Measurements from ENCODE around the gene ADGRD1.

DNA sequence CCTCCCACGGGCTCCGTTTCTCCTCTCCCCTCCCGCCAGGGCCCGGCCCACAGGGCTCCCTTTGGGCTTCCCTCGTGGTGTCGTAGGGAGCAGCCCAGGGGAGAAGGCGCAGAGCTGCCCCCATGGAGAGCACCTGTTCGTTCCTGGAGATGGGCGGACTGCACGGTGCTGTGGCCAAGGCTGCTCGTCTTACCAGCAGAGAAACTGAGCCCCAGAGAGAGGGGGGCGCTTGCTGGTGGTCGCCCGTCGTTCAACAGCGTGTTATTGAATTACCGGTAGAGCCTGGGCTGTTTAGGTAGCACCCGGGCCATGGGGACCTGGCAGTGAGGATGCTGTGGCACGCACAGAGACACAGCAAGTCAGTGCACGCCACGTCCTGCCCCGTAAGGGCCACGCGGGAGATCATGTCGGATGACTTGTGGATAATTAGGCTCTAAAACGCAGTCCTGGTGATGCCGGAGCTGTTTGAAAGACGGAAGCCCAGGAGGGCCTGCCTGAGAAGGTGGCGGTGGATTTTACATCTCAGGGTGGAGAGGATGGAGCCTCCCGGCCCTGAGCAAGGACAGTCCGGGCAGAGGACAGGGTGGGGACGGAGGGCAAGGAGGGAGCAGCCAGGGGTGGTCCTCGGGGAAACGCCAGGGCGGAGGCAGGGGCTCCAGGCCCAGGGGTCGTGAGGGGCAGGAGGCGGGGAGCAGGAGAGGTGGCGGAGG is 134.4 kb downstream of the ADGRD1 start:
- TF ChIP-seq ARNTL (CRISPR knock-in tag; IDR thresholded peaks at IDR 0.05; ENCODE audit: borderline replicate concordance, low read depth) (no peak), TCF4 (CRISPR knock-in tag; IDR thresholded peaks at IDR 0.05; ENCODE audit: borderline replicate concordance) (no peak), BACH2 (CRISPR knock-in tag; IDR thresholded peaks at IDR 0.05; ENCODE audit: borderline replicate concordance) (no peak), RARB (CRISPR knock-in tag; IDR thresholded peaks at IDR 0.05) (no peak), CREB5 (CRISPR knock-in tag; IDR thresholded peaks at IDR 0.05; ENCODE audit: low read depth) (no peak), PPARA (CRISPR knock-in tag; IDR thresholded peaks at IDR 0.05; ENCODE audit: borderline replicate concordance) (no peak), ZNF565 (CRISPR knock-in tag; conservative IDR thresholded peaks at IDR 0.05; ENCODE audit: low read depth) (no peak), ZC3H10 (CRISPR knock-in tag; IDR thresholded peaks at IDR 0.05) (no peak), ZFP30 (CRISPR knock-in tag; IDR thresholded peaks at IDR 0.05) (no peak), POU6F1 (CRISPR knock-in tag; IDR thresholded peaks at IDR 0.05; ENCODE audit: borderline replicate concordance, low read depth) (no peak)
- TF ChIP-seq, protein P1, sequence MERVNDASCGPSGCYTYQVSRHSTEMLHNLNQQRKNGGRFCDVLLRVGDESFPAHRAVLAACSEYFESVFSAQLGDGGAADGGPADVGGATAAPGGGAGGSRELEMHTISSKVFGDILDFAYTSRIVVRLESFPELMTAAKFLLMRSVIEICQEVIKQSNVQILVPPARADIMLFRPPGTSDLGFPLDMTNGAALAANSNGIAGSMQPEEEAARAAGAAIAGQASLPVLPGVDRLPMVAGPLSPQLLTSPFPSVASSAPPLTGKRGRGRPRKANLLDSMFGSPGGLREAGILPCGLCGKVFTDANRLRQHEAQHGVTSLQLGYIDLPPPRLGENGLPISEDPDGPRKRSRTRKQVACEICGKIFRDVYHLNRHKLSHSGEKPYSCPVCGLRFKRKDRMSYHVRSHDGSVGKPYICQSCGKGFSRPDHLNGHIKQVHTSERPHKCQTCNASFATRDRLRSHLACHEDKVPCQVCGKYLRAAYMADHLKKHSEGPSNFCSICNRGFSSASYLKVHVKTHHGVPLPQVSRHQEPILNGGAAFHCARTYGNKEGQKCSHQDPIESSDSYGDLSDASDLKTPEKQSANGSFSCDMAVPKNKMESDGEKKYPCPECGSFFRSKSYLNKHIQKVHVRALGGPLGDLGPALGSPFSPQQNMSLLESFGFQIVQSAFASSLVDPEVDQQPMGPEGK (CRISPR knock-in tag; IDR thresholded peaks at IDR 0.05; ENCODE audit: borderline replicate concordance) = no peak
